Nephron progenitor cell (in vitro differentiated cells): ENCODE data around the gene ZNF580.
A peak's percentile ranks its signal among the peaks of the same experiment; 100 is the strongest.

Source experiments
- DNase-seq: peaks from one replicate; pipeline ENCODE4 v3.0.0; 2021
- H3K27ac Mint-ChIP-seq: 2 replicates; pipeline ENCODE4 v1.8.0; 2021; ENCODE audit warnings: mild to moderate bottlenecking, moderate library complexity, mixed read lengths
- H3K27me3 Mint-ChIP-seq: 2 replicates; pipeline ENCODE4 v1.8.0; 2021; ENCODE audit warnings: mild to moderate bottlenecking, low read depth, mixed read lengths; ENCODE audit not compliant: poor library complexity
- H3K36me3 Mint-ChIP-seq: 2 replicates; pipeline ENCODE4 v1.8.0; 2021; ENCODE audit warnings: low read depth, mixed read lengths
- H3K4me1 Mint-ChIP-seq: 2 replicates; pipeline ENCODE4 v1.8.0; 2021; ENCODE audit warnings: mixed read lengths
- H3K4me3 Mint-ChIP-seq: 2 replicates; pipeline ENCODE4 v1.8.0; 2021; ENCODE audit warnings: mild to moderate bottlenecking, moderate library complexity, mixed read lengths
- H3K9me3 Mint-ChIP-seq: 2 replicates; pipeline ENCODE4 v1.8.0; 2021; ENCODE audit warnings: mild to moderate bottlenecking, moderate library complexity, mixed read lengths
- TF ChIP-seq, protein P1 (sequence below): fragments of 200-600 bp; sonication (generic); IDR thresholded peaks from 2 replicates; pipeline ENCODE4 v1.5.0; 2021; ENCODE audit warnings: antibody characterized with exemption

ZNF580 gene

DNA sequence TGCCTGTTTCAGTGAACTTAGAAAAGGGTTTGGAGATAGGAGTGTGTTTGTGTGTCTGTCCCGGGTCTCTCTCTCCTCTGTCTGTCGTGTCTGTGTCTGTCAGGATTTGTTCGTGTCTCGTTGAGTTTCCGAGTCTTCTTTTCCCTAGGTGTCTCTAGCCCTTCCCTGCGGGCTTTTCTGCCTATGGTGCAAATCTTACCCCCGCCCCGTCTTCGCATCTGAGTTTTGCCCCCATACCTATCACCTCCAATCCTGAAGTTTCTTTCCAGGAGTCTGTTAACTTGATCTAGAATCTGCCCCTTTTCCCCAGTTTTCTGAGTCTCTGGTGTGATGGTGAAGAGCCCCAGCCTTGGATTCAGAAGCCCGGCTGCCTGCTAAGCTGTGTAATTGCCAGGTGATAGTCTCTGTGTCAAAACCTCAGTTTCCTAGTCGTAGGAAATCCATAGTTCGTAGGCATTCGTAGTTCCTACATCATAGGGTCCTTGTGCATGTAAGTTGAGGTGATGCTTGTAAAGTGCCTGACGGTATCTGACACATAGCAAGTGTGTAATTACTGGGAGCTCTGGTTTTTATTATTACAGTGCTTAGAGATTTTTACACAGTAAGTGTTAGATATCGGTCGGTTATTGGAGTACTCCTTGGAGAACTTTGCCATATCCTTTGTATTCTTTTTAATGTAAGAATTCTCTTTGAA lies 35.0 kb downstream of the ZNF580 start:
- Mint-ChIP-seq H3K27ac (peak overlapping the region; percentile 97), H3K27me3 (peaks cover 3% of the 10 kb centered on the region), H3K4me3 (peak overlapping the region; percentile 98), H3K36me3 (peaks cover 45% of the 10 kb centered on the region), H3K9me3 (no peaks in the 10 kb centered on the region), H3K4me1 (peaks cover 57% of the 10 kb centered on the region)
- DNase-seq: no peak
- TF ChIP-seq, protein P1, sequence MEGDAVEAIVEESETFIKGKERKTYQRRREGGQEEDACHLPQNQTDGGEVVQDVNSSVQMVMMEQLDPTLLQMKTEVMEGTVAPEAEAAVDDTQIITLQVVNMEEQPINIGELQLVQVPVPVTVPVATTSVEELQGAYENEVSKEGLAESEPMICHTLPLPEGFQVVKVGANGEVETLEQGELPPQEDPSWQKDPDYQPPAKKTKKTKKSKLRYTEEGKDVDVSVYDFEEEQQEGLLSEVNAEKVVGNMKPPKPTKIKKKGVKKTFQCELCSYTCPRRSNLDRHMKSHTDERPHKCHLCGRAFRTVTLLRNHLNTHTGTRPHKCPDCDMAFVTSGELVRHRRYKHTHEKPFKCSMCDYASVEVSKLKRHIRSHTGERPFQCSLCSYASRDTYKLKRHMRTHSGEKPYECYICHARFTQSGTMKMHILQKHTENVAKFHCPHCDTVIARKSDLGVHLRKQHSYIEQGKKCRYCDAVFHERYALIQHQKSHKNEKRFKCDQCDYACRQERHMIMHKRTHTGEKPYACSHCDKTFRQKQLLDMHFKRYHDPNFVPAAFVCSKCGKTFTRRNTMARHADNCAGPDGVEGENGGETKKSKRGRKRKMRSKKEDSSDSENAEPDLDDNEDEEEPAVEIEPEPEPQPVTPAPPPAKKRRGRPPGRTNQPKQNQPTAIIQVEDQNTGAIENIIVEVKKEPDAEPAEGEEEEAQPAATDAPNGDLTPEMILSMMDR: no peak

DNA sequence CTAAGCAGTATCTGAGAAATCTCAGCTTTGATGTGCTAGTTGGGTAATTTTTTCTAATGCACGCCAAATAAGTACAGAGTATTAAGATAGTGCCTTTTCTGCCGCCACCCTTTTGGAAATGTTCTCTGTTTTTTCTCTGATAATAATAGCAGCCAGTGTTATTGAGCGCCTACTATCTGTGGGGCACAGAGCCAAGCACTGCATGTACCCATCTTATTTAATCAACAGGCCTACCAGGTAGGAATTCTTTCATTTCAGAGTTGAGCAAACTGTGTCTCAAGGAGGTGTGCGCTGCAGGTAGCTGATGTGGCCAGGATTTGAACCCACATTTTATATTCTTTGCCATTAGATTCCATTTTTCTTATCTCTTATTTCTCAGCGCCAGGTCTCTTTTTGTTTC lies 35.6 kb downstream of the ZNF580 start:
- TF ChIP-seq, protein P1: no peak
- peaks cover 51% of the 10 kb centered on the region for H3K4me1 Mint-ChIP-seq
- no peaks in the 10 kb centered on the region for H3K9me3 Mint-ChIP-seq
- H3K27ac Mint-ChIP-seq: peak overlapping the region; percentile 16
- no peak for DNase-seq
- H3K36me3 Mint-ChIP-seq: peaks cover 39% of the 10 kb centered on the region
- H3K4me3 Mint-ChIP-seq: peak overlapping the region; percentile 98
- H3K27me3 Mint-ChIP-seq: peaks cover 1% of the 10 kb centered on the region

DNA sequence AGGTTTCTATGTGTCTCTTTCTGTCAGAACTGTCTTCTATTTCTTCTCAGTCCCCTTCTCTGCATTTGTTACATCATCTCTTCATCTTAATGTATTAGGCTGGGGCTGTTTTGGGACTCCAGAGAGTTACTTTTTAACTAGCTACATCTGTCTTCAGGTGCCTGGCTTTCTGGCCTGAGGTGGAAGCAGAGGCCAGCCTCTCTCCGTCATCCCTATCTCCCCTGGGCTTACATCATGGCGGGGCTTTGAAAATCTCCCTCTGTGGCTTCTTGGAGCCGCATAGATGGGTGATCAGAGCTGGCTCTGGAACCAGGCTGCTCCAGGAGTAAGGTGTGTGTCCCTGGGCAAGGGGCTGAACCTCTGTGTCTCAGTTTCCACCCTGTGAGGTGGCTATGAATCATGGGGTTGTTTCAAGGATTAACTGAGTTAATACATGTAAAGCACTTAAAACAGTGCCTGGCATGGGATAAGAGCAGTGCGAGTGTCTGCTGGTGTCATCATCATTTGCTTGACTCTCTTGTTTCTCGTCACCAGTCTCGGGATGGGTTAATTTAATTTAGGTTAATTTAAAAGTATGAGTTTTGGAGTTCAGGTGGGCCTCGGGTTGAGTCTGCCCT lies 36.2 kb downstream of the ZNF580 start:
- H3K27ac Mint-ChIP-seq: peak overlapping the region; percentile 88
- TF ChIP-seq, protein P1: no peak
- DNase-seq: no peak
- H3K27me3 Mint-ChIP-seq: no peaks in the 10 kb centered on the region
- peaks cover 37% of the 10 kb centered on the region for H3K36me3 Mint-ChIP-seq
- H3K9me3 Mint-ChIP-seq: no peaks in the 10 kb centered on the region
- H3K4me3 Mint-ChIP-seq: peak overlapping the region; percentile 98
- peaks cover 48% of the 10 kb centered on the region for H3K4me1 Mint-ChIP-seq

DNA sequence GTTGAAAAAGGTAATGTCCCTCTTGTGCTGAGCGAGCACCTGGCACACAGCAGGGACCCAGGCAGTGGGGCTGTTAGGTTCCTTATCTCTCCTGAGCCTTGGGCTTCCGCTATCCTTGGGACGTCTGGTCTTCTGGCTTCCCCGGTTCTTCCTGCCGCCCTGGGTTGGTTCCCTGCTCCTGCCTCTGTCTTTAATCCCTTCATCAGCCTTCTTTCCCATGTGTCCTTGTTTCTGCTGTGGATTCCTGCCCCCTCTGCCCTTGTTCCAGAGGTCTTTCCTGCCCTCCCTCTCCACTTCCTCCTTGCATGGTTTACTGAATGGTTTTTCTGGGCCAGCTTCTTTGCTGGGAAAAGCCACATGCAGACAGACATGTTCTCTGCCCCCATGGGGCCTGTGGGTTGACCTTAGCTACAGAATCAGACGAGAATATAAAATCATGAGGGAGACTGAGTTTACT lies 36.8 kb downstream of the ZNF580 start:
- Mint-ChIP-seq H3K4me3 (peak overlapping the region; percentile 70), H3K9me3 (no peaks in the 10 kb centered on the region), H3K36me3 (peaks cover 33% of the 10 kb centered on the region)

DNA sequence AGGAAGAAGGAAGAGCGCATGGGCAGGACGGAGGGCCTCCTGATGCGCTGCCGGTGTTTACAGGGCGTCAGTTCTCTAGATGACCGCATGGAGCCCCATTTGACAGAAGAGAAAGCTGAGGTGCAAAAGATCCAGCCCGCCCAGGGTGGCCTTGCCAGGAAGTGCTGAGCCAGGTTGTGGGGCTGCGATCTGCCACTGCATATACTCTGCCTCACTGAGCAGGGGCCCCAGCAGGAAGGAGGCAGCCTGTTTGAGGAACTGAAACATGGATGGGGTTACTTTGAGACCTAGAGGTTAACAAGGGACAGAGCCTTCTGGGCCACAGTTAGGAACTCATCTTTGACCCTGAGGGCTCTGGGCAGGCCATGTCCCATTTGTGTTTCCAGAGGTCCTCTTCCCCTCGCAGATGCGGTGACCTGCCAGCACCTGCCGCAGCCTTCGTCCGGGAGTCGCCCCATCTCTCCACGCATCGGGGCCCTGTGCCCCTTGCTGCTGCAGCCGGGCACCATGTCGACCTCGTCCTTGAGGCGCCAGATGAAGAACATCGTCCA lies 37.4 kb downstream of the ZNF580 start:
- TF ChIP-seq, protein P1: no peak
- H3K27me3 Mint-ChIP-seq: peaks cover under 1% of the 10 kb centered on the region
- no peak overlapping the region for H3K4me3 Mint-ChIP-seq
- DNase-seq: no peak
- peaks cover 41% of the 10 kb centered on the region for H3K4me1 Mint-ChIP-seq
- no peaks in the 10 kb centered on the region for H3K9me3 Mint-ChIP-seq
- peaks cover 31% of the 10 kb centered on the region for H3K36me3 Mint-ChIP-seq
- no peak overlapping the region for H3K27ac Mint-ChIP-seq

More for the DNA sequence above, 36.8 kb downstream of the ZNF580 start:
- peaks cover 44% of the 10 kb centered on the region for H3K4me1 Mint-ChIP-seq
- TF ChIP-seq, protein P1: no peak
- no peaks in the 10 kb centered on the region for H3K27me3 Mint-ChIP-seq
- H3K27ac Mint-ChIP-seq: peak overlapping the region; percentile 88
- DNase-seq: no peak
